ENCODE data around the gene IDE.

- no peak for TF ChIP-seq EZH2 (IDR thresholded peaks at IDR 0.05; ENCODE audit: low read depth)
- TF ChIP-seq, protein P1, sequence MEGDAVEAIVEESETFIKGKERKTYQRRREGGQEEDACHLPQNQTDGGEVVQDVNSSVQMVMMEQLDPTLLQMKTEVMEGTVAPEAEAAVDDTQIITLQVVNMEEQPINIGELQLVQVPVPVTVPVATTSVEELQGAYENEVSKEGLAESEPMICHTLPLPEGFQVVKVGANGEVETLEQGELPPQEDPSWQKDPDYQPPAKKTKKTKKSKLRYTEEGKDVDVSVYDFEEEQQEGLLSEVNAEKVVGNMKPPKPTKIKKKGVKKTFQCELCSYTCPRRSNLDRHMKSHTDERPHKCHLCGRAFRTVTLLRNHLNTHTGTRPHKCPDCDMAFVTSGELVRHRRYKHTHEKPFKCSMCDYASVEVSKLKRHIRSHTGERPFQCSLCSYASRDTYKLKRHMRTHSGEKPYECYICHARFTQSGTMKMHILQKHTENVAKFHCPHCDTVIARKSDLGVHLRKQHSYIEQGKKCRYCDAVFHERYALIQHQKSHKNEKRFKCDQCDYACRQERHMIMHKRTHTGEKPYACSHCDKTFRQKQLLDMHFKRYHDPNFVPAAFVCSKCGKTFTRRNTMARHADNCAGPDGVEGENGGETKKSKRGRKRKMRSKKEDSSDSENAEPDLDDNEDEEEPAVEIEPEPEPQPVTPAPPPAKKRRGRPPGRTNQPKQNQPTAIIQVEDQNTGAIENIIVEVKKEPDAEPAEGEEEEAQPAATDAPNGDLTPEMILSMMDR (conservative IDR thresholded peaks at IDR 0.05), result no peak
These were observed 649 bp downstream of the IDE start for GRCh38 chr10:92573091-92573797.
